H9 (cell line): Measurements from ENCODE around the gene BEST2. TPM values are rescaled to one million over a fixed set of nuclear protein-coding genes. Genes with fewer than 3 reads are reported as not detected.

Source experiments
- DNase-seq: peaks from one replicate; pipeline ENCODE4 v3.0.0-alpha.2; 2017
- H2AFZ ChIP-seq: one replicate; pipeline ENCODE4 v1.6.1; 2013; ENCODE audit warnings: mild to moderate bottlenecking, low read length, control low read depth, moderate library complexity
- H2AK5ac ChIP-seq: 2 replicates; pipeline ENCODE4 v1.6.1; 2013; ENCODE audit warnings: low read length, control low read depth, mixed read lengths; ENCODE audit not compliant: insufficient read length
- H2BK120ac ChIP-seq: one replicate; pipeline ENCODE4 v1.6.1; 2013; ENCODE audit warnings: low read depth, mild to moderate bottlenecking, low read length, control low read depth, inconsistent platforms; ENCODE audit not compliant: poor library complexity, severe bottlenecking
- H2BK12ac ChIP-seq: 2 replicates; pipeline ENCODE4 v1.6.1; 2013; ENCODE audit warnings: low read length, control low read depth, mixed read lengths, low read depth; ENCODE audit not compliant: insufficient read length
- H2BK15ac ChIP-seq: 2 replicates; pipeline ENCODE4 v1.6.1; 2013; ENCODE audit warnings: low read depth, low read length, control low read depth
- H2BK20ac ChIP-seq: one replicate; pipeline ENCODE4 v1.6.1; 2013; ENCODE audit warnings: low read depth, mild to moderate bottlenecking, low read length, control low read depth, inconsistent platforms; ENCODE audit not compliant: poor library complexity, severe bottlenecking
- H2BK5ac ChIP-seq: 2 replicates; pipeline ENCODE4 v1.6.1; 2013; ENCODE audit warnings: low read length, control low read depth, mixed read lengths; ENCODE audit not compliant: insufficient read length
- H3K14ac ChIP-seq: 2 replicates; pipeline ENCODE4 v1.6.1; 2013; ENCODE audit warnings: low read length, control low read depth; ENCODE audit not compliant: insufficient read depth
- H3K18ac ChIP-seq: 2 replicates; pipeline ENCODE4 v1.6.1; 2013; ENCODE audit warnings: low read depth, mild to moderate bottlenecking, mixed read lengths, low read length, control low read depth; ENCODE audit not compliant: insufficient read length
- H3K23ac ChIP-seq: 2 replicates; pipeline ENCODE4 v1.6.1; 2013; ENCODE audit warnings: low read length, control low read depth, mixed read lengths, low read depth; ENCODE audit not compliant: insufficient read length
- H3K23me2 ChIP-seq: 2 replicates; pipeline ENCODE4 v1.6.1; 2013; ENCODE audit warnings: low read depth, mild to moderate bottlenecking, mixed read lengths, low read length, control low read depth; ENCODE audit not compliant: insufficient read length, poor library complexity, severe bottlenecking
- H3K27ac ChIP-seq: 2 replicates; pipeline ENCODE4 v1.5.1; 2013; ENCODE audit warnings: low read length, control low read depth, mixed read lengths, low read depth; ENCODE audit not compliant: insufficient read length
- H3K27me3 ChIP-seq: 2 replicates; pipeline ENCODE4 v1.6.1; 2013; ENCODE audit warnings: low read length, control low read depth, inconsistent platforms; ENCODE audit not compliant: insufficient read depth
- H3K4ac ChIP-seq: 2 replicates; pipeline ENCODE4 v1.6.1; 2013; ENCODE audit warnings: low read depth, mild to moderate bottlenecking, control low read depth, inconsistent platforms, low read length, moderate library complexity
- H3K4me1 ChIP-seq: 2 replicates; pipeline ENCODE4 v1.6.1; 2013; ENCODE audit warnings: low read length, control low read depth, inconsistent platforms; ENCODE audit not compliant: insufficient read depth
- H3K4me2 ChIP-seq: 2 replicates; pipeline ENCODE4 v1.6.1; 2013; ENCODE audit warnings: low read length, control low read depth, mixed read lengths; ENCODE audit not compliant: insufficient read length, insufficient read depth
- H3K56ac ChIP-seq: 2 replicates; pipeline ENCODE4 v1.6.1; 2013; ENCODE audit warnings: low read depth, mild to moderate bottlenecking, mixed read lengths, low read length, control low read depth; ENCODE audit not compliant: insufficient read length
- H3K79me1 ChIP-seq: 2 replicates; pipeline ENCODE4 v1.6.1; 2013; ENCODE audit warnings: low read depth, mild to moderate bottlenecking, moderate library complexity, low read length, control low read depth, inconsistent platforms; ENCODE audit not compliant: insufficient read depth, poor library complexity, severe bottlenecking
- H3K79me2 ChIP-seq: 2 replicates; pipeline ENCODE4 v1.6.1; 2013; ENCODE audit warnings: low read length, control low read depth, inconsistent platforms; ENCODE audit not compliant: insufficient read depth
- H3K9ac ChIP-seq: 2 replicates; pipeline ENCODE4 v1.6.1; 2013; ENCODE audit warnings: low read length, control low read depth, mixed read lengths; ENCODE audit not compliant: insufficient read length; ENCODE audit errors: extremely low read depth
- H3K9me3 ChIP-seq: one replicate; pipeline ENCODE4 v1.6.1; 2013; ENCODE audit warnings: low read depth, low read length, inconsistent platforms; ENCODE audit not compliant: control insufficient read depth
- H3T11ph ChIP-seq: one replicate; pipeline ENCODE4 v1.6.1; 2013; ENCODE audit warnings: mild to moderate bottlenecking, low read length, control low read depth, inconsistent platforms
- H4K20me1 ChIP-seq: one replicate; pipeline ENCODE4 v1.6.1; 2013; ENCODE audit not compliant: control insufficient read depth, insufficient read length, insufficient read depth
- H4K5ac ChIP-seq: 2 replicates; pipeline ENCODE4 v1.6.1; 2013; ENCODE audit warnings: low read depth, mild to moderate bottlenecking, mixed read lengths, low read length, control low read depth; ENCODE audit not compliant: insufficient read length
- H4K8ac ChIP-seq: replicated peaks from 2 replicates; pipeline ENCODE4 v1.6.1; 2013; ENCODE audit warnings: low read length, control low read depth, mixed read lengths, low read depth; ENCODE audit not compliant: insufficient read length
- H4K91ac ChIP-seq: 2 replicates; pipeline ENCODE4 v1.6.1; 2013; ENCODE audit warnings: low read depth, mild to moderate bottlenecking, moderate library complexity, mixed read lengths, low read length, control low read depth; ENCODE audit not compliant: insufficient read length
- H3K27ac Mint-ChIP-seq, 3 experiments: 2 replicates in 2 of 3; 3 replicates in 1 of 3; pipeline ENCODE4 v1.8.0; 2020 to 2021; ENCODE audit warnings: mixed read lengths in 3 of 3, mild to moderate bottlenecking in 1 of 3, moderate library complexity in 1 of 3
- H3K27me3 Mint-ChIP-seq: 2 replicates; pipeline ENCODE4 v1.8.0; 2021; ENCODE audit warnings: low read depth, mild to moderate bottlenecking, moderate library complexity, mixed read lengths
- H3K36me3 Mint-ChIP-seq, 3 experiments: 2 replicates in 2 of 3; 3 replicates in 1 of 3; pipeline ENCODE4 v1.8.0; 2020 to 2021; ENCODE audit warnings: low read depth in 3 of 3, mixed read lengths in 3 of 3; ENCODE audit not compliant: insufficient read depth in 1 of 3
- H3K4me1 Mint-ChIP-seq, 2 experiments: 2 replicates each; pipeline ENCODE4 v1.8.0; 2020; ENCODE audit warnings: mixed read lengths in 2 of 2
- H3K4me3 Mint-ChIP-seq, 2 experiments: 2 replicates in 1 of 2; 3 replicates in 1 of 2; pipeline ENCODE4 v1.8.0; 2020 to 2021; ENCODE audit warnings: mild to moderate bottlenecking in 2 of 2, mixed read lengths in 2 of 2, moderate library complexity in 1 of 2
- H3K9me3 Mint-ChIP-seq, 2 experiments: 2 replicates in 1 of 2; 3 replicates in 1 of 2; pipeline ENCODE4 v1.8.0; 2020; ENCODE audit warnings: mild to moderate bottlenecking in 2 of 2, mixed read lengths in 2 of 2, moderate library complexity in 1 of 2
- WGBS: extraction: QIAGEN DNeasy Blood & Tissue Kit; methylation state at CpG from one replicate; pipeline ENCODE4 v1.1.7; 2013; ENCODE audit warnings: missing lambda C conversion rate, low lambda C conversion rate, mixed read lengths; ENCODE audit not compliant: insufficient read length; ENCODE audit errors: extremely low coverage; 5-methylcytosine and 5-hydroxymethylcytosine counted together
- total RNA-seq: library from RNA; stranded (reverse); gene quantifications from 2 replicates; pipeline ENCODE4 v1.2.1, GENCODE V29; 2021
- TF ChIP-seq, protein P1 (sequence below): fragments of 200-600 bp; sonication (generic); conservative IDR thresholded peaks from 3 replicates; pipeline ENCODE4 v1.8.0; 2021; ENCODE audit warnings: antibody characterized with exemption, mild to moderate bottlenecking

BEST2 gene
- total RNA-seq, 1 experiment from 2014 or later: 1.6 TPM

DNA sequence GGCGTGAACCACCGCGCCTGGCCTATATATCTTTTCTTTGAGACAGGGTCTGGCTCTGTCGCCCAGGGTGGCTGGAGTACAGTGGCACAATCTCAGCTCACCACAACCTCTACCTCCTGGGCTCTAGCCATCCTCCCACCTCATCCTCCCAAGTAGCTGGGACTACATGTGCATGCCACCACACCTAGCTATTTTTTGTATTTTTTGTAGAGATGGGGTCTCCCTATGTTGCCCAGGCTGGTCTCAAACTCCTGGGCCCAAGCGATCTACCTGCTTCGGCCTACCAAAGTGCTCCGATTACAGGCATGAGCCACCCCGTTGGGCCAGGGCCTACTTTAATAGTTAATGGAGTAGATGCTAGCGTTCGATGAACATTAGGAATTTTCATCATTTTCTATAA is 31.3 kb upstream of the BEST2 start:
- Histone ChIP-seq H3K27me3 (no peaks in the 10 kb centered on the region), H4K8ac (no peak overlapping the region), H3K23me2 (peaks cover 22% of the 10 kb centered on the region), H4K5ac (no peak overlapping the region), H3K4ac (no peak overlapping the region), H2AFZ (no peak overlapping the region), H3K23ac (no peak overlapping the region), H3K79me1 (peaks cover 10% of the 10 kb centered on the region), H3K56ac (no peak overlapping the region), H2BK15ac (no peak overlapping the region), H3K18ac (no peak overlapping the region), H3K9me3 (no peaks in the 10 kb centered on the region), H3K79me2 (peaks cover 26% of the 10 kb centered on the region; the same call in 1 of the 2 replicates), H3K27ac (no peak overlapping the region), H4K91ac (no peak overlapping the region), H2BK5ac (no peak overlapping the region), H3K9ac (no peak overlapping the region), H2BK12ac (no peak overlapping the region), H4K20me1 (no peaks in the 10 kb centered on the region), H3K14ac (no peak overlapping the region), H2AK5ac (no peak overlapping the region), H3K4me1 (no peaks in the 10 kb centered on the region), H3K4me2 (peak overlapping the region; percentile 19), H3T11ph (no peak overlapping the region), H2BK120ac (no peak overlapping the region), H2BK20ac (no peak overlapping the region)
- Mint-ChIP-seq H3K27me3 (no peaks in the 10 kb centered on the region), H3K4me3 (peak overlapping the region; percentile 75 to 97), H3K9me3 (no peaks in the 10 kb centered on the region), H3K36me3 (peaks cover 40 to 54% (median 41%) of the 10 kb centered on the region in 3 experiments; a peak in 6 of 7 replicates), H3K27ac (peak overlapping the region in 1 of 3 experiments; percentile 76; a peak in 3 of 7 replicates), H3K4me1 (peaks cover 15 to 18% of the 10 kb centered on the region in 2 experiments)
- no CpG with 5 or more reads among the region's 10 CpGs for WGBS
- DNase-seq: no peak
- TF ChIP-seq, protein P1, sequence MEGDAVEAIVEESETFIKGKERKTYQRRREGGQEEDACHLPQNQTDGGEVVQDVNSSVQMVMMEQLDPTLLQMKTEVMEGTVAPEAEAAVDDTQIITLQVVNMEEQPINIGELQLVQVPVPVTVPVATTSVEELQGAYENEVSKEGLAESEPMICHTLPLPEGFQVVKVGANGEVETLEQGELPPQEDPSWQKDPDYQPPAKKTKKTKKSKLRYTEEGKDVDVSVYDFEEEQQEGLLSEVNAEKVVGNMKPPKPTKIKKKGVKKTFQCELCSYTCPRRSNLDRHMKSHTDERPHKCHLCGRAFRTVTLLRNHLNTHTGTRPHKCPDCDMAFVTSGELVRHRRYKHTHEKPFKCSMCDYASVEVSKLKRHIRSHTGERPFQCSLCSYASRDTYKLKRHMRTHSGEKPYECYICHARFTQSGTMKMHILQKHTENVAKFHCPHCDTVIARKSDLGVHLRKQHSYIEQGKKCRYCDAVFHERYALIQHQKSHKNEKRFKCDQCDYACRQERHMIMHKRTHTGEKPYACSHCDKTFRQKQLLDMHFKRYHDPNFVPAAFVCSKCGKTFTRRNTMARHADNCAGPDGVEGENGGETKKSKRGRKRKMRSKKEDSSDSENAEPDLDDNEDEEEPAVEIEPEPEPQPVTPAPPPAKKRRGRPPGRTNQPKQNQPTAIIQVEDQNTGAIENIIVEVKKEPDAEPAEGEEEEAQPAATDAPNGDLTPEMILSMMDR: no peak
